Mesendoderm (in vitro differentiated cells): Measurements from ENCODE around the gene VAT1L.

Experiments used
- DNase-seq: peaks from one replicate; pipeline ENCODE4 v3.0.0; 2013
- H2AK5ac ChIP-seq: 2 replicates; pipeline ENCODE4 v1.6.1; 2013; ENCODE audit warnings: low read length, inconsistent platforms
- H2BK120ac ChIP-seq: 2 replicates; pipeline ENCODE4 v1.6.1; 2013; ENCODE audit warnings: low read depth, mild to moderate bottlenecking, low read length, moderate library complexity, mixed read lengths
- H2BK15ac ChIP-seq: replicated peaks from 2 replicates; pipeline ENCODE4 v1.6.1; 2013; ENCODE audit warnings: low read depth, mild to moderate bottlenecking, moderate library complexity
- H2BK5ac ChIP-seq: 2 replicates; pipeline ENCODE4 v1.6.1; 2013; ENCODE audit warnings: low read length, inconsistent platforms
- H3K18ac ChIP-seq: 2 replicates; pipeline ENCODE4 v1.6.1; 2013; ENCODE audit warnings: mild to moderate bottlenecking, low read length, mixed read lengths
- H3K23ac ChIP-seq: one replicate; pipeline ENCODE4 v1.6.1; 2013; ENCODE audit warnings: low read length
- H3K27ac ChIP-seq: 2 replicates; pipeline ENCODE4 v1.5.1; 2013; ENCODE audit warnings: low read depth, mild to moderate bottlenecking, inconsistent platforms, low read length, moderate library complexity
- H3K27me3 ChIP-seq: 2 replicates; pipeline ENCODE4 v1.6.1; 2013; ENCODE audit warnings: low read length, control low read depth, mild to moderate bottlenecking, inconsistent platforms; ENCODE audit not compliant: insufficient read depth, poor library complexity
- H3K36me3 ChIP-seq: 2 replicates; pipeline ENCODE4 v1.6.1; 2013; ENCODE audit warnings: low read length, inconsistent platforms; ENCODE audit not compliant: control insufficient read depth, insufficient read depth
- H3K4ac ChIP-seq: one replicate; pipeline ENCODE4 v1.6.1; 2013; ENCODE audit warnings: low read depth, mild to moderate bottlenecking, low read length, moderate library complexity
- H3K4me1 ChIP-seq: 2 replicates; pipeline ENCODE4 v1.6.1; 2013; ENCODE audit warnings: low read depth, low read length, inconsistent platforms; ENCODE audit not compliant: control insufficient read depth
- H3K4me2 ChIP-seq: 2 replicates; pipeline ENCODE4 v1.6.1; 2013; ENCODE audit warnings: low read length
- H3K4me3 ChIP-seq: 2 replicates; pipeline ENCODE4 v1.5.1; 2013; ENCODE audit warnings: mild to moderate bottlenecking, low read length
- H3K56ac ChIP-seq: one replicate; pipeline ENCODE4 v1.6.1; 2013; ENCODE audit warnings: low read length
- H3K79me1 ChIP-seq: 2 replicates; pipeline ENCODE4 v1.6.1; 2013; ENCODE audit warnings: low read length, inconsistent platforms
- H3K79me2 ChIP-seq: 2 replicates; pipeline ENCODE4 v1.6.1; 2013; ENCODE audit warnings: mild to moderate bottlenecking, low read length; ENCODE audit not compliant: control insufficient read depth, insufficient read depth
- H3K9ac ChIP-seq: 2 replicates; pipeline ENCODE4 v1.6.1; 2013; ENCODE audit warnings: low read length, inconsistent platforms
- H4K5ac ChIP-seq: one replicate; pipeline ENCODE4 v1.6.1; 2013; ENCODE audit warnings: low read length
- H4K8ac ChIP-seq: one replicate; pipeline ENCODE4 v1.6.1; 2013; ENCODE audit warnings: low read depth, mild to moderate bottlenecking, control low read depth, low read length, moderate library complexity
- WGBS: extraction: QIAGEN DNeasy Blood & Tissue Kit; methylation state at CpG from one replicate; pipeline ENCODE4 v1.1.7; 2013; ENCODE audit warnings: low lambda C conversion rate, missing lambda C conversion rate; ENCODE audit not compliant: insufficient coverage; ENCODE audit errors: extremely low coverage; 5-methylcytosine and 5-hydroxymethylcytosine counted together

The VAT1L gene

DNA sequence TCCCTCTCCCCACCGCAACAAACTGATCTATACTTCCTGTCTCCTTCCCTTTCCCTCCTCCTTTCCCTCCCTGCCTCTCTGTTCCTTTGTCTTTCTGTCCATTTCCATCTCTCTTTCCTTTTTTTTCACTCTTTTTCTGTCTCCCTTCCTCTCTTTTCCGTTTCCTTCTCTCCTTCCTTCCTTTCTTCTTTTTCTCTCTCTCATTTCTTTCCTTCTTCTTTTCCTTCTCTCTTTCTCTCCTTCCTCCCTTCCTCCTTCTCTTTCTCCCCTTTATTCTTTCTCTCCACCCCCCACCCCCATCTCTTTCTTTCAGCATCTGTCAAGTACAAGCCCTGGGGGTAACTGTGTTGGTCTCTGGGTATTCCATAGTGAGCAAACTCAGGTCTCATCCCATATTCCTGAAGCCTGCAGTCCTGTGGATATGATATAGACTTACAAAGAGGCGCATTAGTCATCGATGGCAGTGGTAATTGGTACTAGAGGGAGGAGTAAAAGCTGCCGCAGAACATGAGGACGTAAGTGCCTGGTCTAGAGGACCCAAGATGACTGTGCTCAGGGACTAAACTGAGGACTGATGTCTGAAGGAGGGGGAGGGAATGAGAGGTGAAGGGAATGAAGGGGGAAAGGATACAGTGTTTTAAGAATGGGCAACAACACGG lies 50.4 kb downstream of the VAT1L start:
- DNase-seq, result no peak
- no peak overlapping the region for H3K18ac ChIP-seq
- H3K27ac ChIP-seq, result no peak overlapping the region
- no peaks in the 10 kb centered on the region for H3K36me3 ChIP-seq
- peak overlapping the region; percentile 22 for H3K56ac ChIP-seq
- no peaks in the 10 kb centered on the region for H3K79me2 ChIP-seq
- peaks cover 6% of the 10 kb centered on the region for H3K4me1 ChIP-seq
- H3K27me3 ChIP-seq, result no peaks in the 10 kb centered on the region
- no peak overlapping the region for H4K5ac ChIP-seq
- no peak overlapping the region for H3K9ac ChIP-seq
- no peak overlapping the region for H4K8ac ChIP-seq
- no peak overlapping the region for H3K4me2 ChIP-seq
- no peak overlapping the region for H2BK120ac ChIP-seq
- no peak overlapping the region for H3K4ac ChIP-seq
- no peak overlapping the region for H3K23ac ChIP-seq
- no peaks in the 10 kb centered on the region for H3K79me1 ChIP-seq
- H2AK5ac ChIP-seq, result no peak overlapping the region
- WGBS, result no CpG with 5 or more reads among the region's 7 CpGs
- H2BK15ac ChIP-seq, result no peak overlapping the region
- no peak overlapping the region for H2BK5ac ChIP-seq
- no peak overlapping the region for H3K4me3 ChIP-seq

DNA sequence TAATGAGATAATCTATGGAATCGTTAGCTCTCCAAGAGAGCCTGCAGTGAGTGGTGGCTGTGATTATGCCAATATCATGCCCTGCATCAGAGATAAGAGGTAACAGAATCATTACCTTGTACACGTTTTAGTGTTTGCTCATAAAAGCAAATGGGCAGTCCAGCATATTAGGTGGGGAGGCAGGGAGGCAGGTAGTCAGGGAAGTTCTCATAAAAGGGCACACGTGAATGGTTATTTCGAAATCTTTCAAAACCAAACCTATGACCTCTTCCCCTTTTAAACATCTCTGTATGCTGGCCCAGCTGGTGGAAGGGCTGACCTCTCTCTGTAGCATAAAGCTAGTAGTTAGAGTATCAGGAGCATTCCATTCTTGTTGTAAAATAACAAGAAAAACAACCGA lies 51.7 kb downstream of the VAT1L start:
- no peak overlapping the region for H2BK120ac ChIP-seq
- H3K56ac ChIP-seq, result no peak overlapping the region
- no peak overlapping the region for H4K8ac ChIP-seq
- H3K27ac ChIP-seq, result no peak overlapping the region
- WGBS, result no CpG with 5 or more reads among the region's 5 CpGs
- no peaks in the 10 kb centered on the region for H3K4me1 ChIP-seq
- no peak overlapping the region for H3K4me2 ChIP-seq
- H2AK5ac ChIP-seq, result no peak overlapping the region
- H3K9ac ChIP-seq, result no peak overlapping the region
- H2BK5ac ChIP-seq, result no peak overlapping the region
- no peak overlapping the region for H3K4ac ChIP-seq
- no peaks in the 10 kb centered on the region for H3K36me3 ChIP-seq
- no peak overlapping the region for H2BK15ac ChIP-seq
- no peaks in the 10 kb centered on the region for H3K27me3 ChIP-seq
- no peak overlapping the region for H4K5ac ChIP-seq
- H3K79me2 ChIP-seq, result no peaks in the 10 kb centered on the region
- DNase-seq, result no peak
- H3K4me3 ChIP-seq, result no peak overlapping the region
- H3K23ac ChIP-seq, result no peak overlapping the region
- H3K79me1 ChIP-seq, result no peaks in the 10 kb centered on the region
- no peak overlapping the region for H3K18ac ChIP-seq

DNA sequence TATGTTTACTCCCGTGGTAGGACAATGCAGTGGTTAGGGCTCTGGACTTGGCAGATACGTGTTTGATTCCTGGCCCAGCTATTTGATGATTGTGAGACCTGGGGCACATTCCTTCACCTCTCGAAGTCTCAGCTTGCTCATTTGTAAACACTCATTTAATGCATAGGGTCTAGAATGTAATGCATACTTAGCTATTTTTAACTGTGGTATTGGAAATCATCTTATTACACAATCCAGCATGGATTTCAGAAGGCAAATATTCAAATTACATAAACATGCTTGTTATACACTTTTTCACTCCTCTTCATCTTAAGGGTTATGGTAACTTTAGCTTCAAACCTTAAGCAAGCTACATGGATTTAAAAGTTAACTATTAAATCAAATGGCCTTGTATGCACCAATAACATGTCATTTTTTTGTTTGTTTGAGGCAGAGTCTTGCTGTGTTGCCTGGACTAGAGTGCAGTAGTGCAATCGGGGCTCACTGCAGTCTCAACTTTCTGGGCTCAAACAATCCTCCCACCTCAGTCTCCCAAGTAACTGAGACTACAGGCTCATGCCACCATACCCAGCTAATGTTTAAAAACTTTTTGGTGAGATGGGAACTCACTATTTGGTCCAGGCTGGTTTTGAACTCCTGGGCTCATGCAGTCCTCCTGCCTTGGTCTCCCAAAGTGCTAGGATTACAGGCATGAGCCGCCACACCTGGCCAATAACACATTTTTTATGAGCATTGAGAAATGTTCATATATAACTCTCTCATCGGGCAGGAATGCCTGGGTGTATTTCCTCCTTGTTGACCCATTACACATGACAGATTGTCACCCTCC lies 52.5 kb downstream of the VAT1L start:
- Histone ChIP-seq H3K4ac (no peak overlapping the region), H3K18ac (no peak overlapping the region), H2BK15ac (no peak overlapping the region), H3K79me2 (no peaks in the 10 kb centered on the region), H3K56ac (no peak overlapping the region), H3K4me2 (no peak overlapping the region), H3K4me3 (no peak overlapping the region), H3K27ac (no peak overlapping the region), H3K27me3 (no peaks in the 10 kb centered on the region), H2BK5ac (no peak overlapping the region), H2BK120ac (no peak overlapping the region), H3K79me1 (no peaks in the 10 kb centered on the region), H2AK5ac (no peak overlapping the region), H3K23ac (no peak overlapping the region), H3K36me3 (no peaks in the 10 kb centered on the region), H3K9ac (no peak overlapping the region), H4K5ac (no peak overlapping the region), H4K8ac (no peak overlapping the region), H3K4me1 (no peaks in the 10 kb centered on the region)
- DNase-seq, result no peak
- no CpG with 5 or more reads among the region's 6 CpGs for WGBS

DNA sequence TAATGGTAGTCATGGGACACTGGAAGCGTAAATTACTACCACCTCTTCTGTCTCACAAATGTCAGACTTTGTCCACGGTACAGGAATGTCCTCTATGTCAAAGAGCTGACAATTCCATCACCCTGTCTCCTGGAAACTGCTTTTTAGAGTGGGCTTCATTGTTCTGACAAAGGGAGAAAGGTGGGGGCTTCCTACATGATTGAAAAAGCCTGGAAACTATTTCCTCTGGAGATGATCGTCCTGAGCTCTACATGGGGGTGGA lies 53.1 kb downstream of the VAT1L start:
- DNase-seq, result no peak
- Histone ChIP-seq H2BK120ac (no peak overlapping the region), H3K79me1 (no peaks in the 10 kb centered on the region), H3K79me2 (no peaks in the 10 kb centered on the region), H4K5ac (no peak overlapping the region), H3K4ac (no peak overlapping the region), H3K4me3 (no peak overlapping the region), H3K36me3 (no peaks in the 10 kb centered on the region), H3K56ac (no peak overlapping the region), H3K23ac (no peak overlapping the region), H3K4me1 (no peaks in the 10 kb centered on the region), H3K27ac (no peak overlapping the region), H2AK5ac (no peak overlapping the region), H3K18ac (no peak overlapping the region), H4K8ac (no peak overlapping the region), H2BK5ac (no peak overlapping the region), H2BK15ac (no peak overlapping the region), H3K4me2 (no peak overlapping the region), H3K27me3 (no peaks in the 10 kb centered on the region), H3K9ac (no peak overlapping the region)
- no CpG with 5 or more reads among the region's 3 CpGs for WGBS

DNA sequence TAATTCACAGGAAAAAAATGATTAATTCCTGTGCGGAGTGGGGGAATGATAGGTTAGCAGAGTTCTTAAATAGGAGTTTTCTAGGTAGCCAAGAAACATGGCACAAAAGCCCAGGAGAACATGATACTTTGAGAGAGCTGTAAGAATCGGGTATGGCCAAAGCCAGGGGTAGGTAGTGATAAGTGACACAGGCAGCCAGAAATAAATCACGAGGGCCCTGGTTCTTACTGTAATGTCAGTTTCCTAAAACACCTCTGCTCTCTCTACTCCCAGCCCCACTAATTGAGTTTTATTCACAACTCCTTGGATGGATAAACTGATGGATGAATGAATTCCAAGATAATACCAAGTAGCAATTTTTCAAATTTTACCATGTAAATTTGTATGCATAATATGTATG lies 54.1 kb downstream of the VAT1L start:
- Histone ChIP-seq H3K79me1 (no peaks in the 10 kb centered on the region), H3K4me1 (no peaks in the 10 kb centered on the region), H3K9ac (no peak overlapping the region), H3K79me2 (no peaks in the 10 kb centered on the region), H3K23ac (no peak overlapping the region), H3K18ac (no peak overlapping the region), H2BK5ac (no peak overlapping the region), H2BK15ac (no peak overlapping the region), H3K56ac (no peak overlapping the region), H4K8ac (no peak overlapping the region), H2BK120ac (no peak overlapping the region), H3K27ac (no peak overlapping the region), H3K36me3 (no peaks in the 10 kb centered on the region), H3K4me3 (no peak overlapping the region), H3K4ac (no peak overlapping the region), H3K4me2 (no peak overlapping the region), H3K27me3 (no peaks in the 10 kb centered on the region), H4K5ac (no peak overlapping the region), H2AK5ac (no peak overlapping the region)
- DNase-seq, result no peak
- no CpG with 5 or more reads among the region's 3 CpGs for WGBS

DNA sequence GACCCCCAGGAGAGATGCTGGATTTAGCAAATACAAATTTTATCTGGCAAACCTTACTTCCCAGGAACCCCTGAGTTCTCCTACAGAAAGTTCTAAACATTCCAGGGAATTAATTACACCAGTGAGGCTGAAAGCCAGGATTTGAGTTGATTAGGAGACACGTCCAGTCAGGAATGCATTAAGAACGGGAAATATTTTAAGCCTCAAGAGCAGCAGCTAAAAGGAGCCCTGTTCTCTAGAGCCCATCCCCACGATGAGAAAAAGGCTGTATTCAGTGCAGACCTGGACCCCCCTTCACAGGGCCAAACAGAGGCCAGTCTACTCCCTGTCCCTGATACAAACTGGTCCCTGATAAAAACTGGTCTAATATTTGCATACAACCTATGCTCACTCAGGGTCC lies 55.0 kb downstream of the VAT1L start:
- H4K5ac ChIP-seq, result no peak overlapping the region
- H2BK15ac ChIP-seq, result no peak overlapping the region
- no peak overlapping the region for H3K4me2 ChIP-seq
- no CpG with 5 or more reads among the region's 3 CpGs for WGBS
- H3K4me1 ChIP-seq, result no peaks in the 10 kb centered on the region
- no peak overlapping the region for H3K56ac ChIP-seq
- H4K8ac ChIP-seq, result no peak overlapping the region
- DNase-seq, result no peak
- H3K79me1 ChIP-seq, result no peaks in the 10 kb centered on the region
- no peak overlapping the region for H3K18ac ChIP-seq
- H3K9ac ChIP-seq, result no peak overlapping the region
- H3K4ac ChIP-seq, result no peak overlapping the region
- H3K36me3 ChIP-seq, result no peaks in the 10 kb centered on the region
- no peaks in the 10 kb centered on the region for H3K79me2 ChIP-seq
- no peak overlapping the region for H2BK120ac ChIP-seq
- no peaks in the 10 kb centered on the region for H3K27me3 ChIP-seq
- no peak overlapping the region for H3K4me3 ChIP-seq
- H3K23ac ChIP-seq, result no peak overlapping the region
- no peak overlapping the region for H3K27ac ChIP-seq
- no peak overlapping the region for H2AK5ac ChIP-seq
- no peak overlapping the region for H2BK5ac ChIP-seq
